Right cardiac atrium (tissue), 5 donors: ENCODE data around the gene RNF151. TPM values are rescaled to one million over a fixed set of nuclear protein-coding genes. Genes with fewer than 3 reads are reported as not detected.
A peak's percentile ranks its signal among the peaks of the same experiment; 100 is the strongest.
"Not testable (repeated sequence)": the region's sequence is repeated elsewhere in the genome, so short reads cannot be mapped to it uniquely, and the experiment has no call there.

Experiments used
- ATAC-seq, 2 donors: fragments of 200-7000 bp; cut with Tn5 transposase; one replicate each; pipeline versions ENCODE4 v1.8.0 to v1.9.1; 2020; ENCODE audit warnings: moderate library complexity in 2 of 2, mild to moderate bottlenecking in 1 of 2
- DNase-seq, 3 donors: peaks; one replicate each; pipeline ENCODE4 v3.0.0-alpha.2; 2020
- H3K27ac ChIP-seq: one replicate; pipeline ENCODE4 v1.5.1; 2013; ENCODE audit warnings: mild to moderate bottlenecking, low read length, control low read depth, moderate library complexity
- H3K27me3 ChIP-seq: one replicate; pipeline ENCODE4 v1.6.1; 2013; ENCODE audit not compliant: control insufficient read depth, insufficient read depth
- H3K4me1 ChIP-seq: one replicate; pipeline ENCODE4 v1.6.1; 2013; ENCODE audit warnings: low read length; ENCODE audit not compliant: control insufficient read depth, insufficient read depth
- H3K4me3 ChIP-seq: one replicate; pipeline ENCODE4 v1.5.1; 2013; ENCODE audit warnings: low read length, control low read depth
- H3K9me3 ChIP-seq: one replicate; pipeline ENCODE4 v1.6.1; 2013; ENCODE audit warnings: low read length; ENCODE audit not compliant: control insufficient read depth
- WGBS: extraction: QIAGEN DNeasy Blood & Tissue Kit; methylation state at CpG from one replicate; pipeline ENCODE4 v1.1.7; 2013; 5-methylcytosine and 5-hydroxymethylcytosine counted together
- intact Hi-C, 4 donors: fragments of 100-400 bp; cut with DNase I; formaldehyde crosslinking; loops; one replicate each; pipeline versions ENCODE4 v1.11.0 to v1.14.0; 2022 to 2023
- long read RNA-seq, 4 donors: library from polyadenylated mRNA; unstranded; transcript quantifications; one replicate each; pipeline ENCODE4 v2.0.0, GENCODE V29; 2020 to 2021
- polyA plus RNA-seq: library from polyadenylated mRNA; stranded (reverse); fragments of 200-250 nt; gene quantifications from one replicate; pipeline ENCODE4 v1.2.3, GENCODE V29; 2013
- total RNA-seq, 4 donors: library from RNA; stranded (reverse); fragmentation: NEBNext Ultra II Directional; extraction: Animal tissue kit (Norgen Biotek cat#: 25700); gene quantifications; one replicate each; pipeline ENCODE4 v1.2.1, GENCODE V29; 2021
- donor health status: healthy with polysubstance abuse.
- donor health status: DM: no; HTN: yes; CAD: no.
- donor health status: DM: no; HTN: no; CAD: no.
- donor health status: DM: no; HTN: yes; CAD: no; lungs with severe emphysema.
- donor health status: DM: yes; HTN: yes; CAD: no.

RNF151 gene, protein sequence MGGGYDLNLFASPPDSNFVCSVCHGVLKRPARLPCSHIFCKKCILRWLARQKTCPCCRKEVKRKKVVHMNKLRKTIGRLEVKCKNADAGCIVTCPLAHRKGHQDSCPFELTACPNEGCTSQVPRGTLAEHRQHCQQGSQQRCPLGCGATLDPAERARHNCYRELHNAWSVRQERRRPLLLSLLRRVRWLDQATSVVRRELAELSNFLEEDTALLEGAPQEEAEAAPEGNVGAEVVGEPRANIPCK
- total RNA-seq: not detected
- polyA plus RNA-seq: not detected
- long read RNA-seq, donor 1: 0 reads
- long read RNA-seq, donor 2: 0 reads
- long read RNA-seq, donor 3: 0 reads
- long read RNA-seq, donor 4: 0 reads

DNA sequence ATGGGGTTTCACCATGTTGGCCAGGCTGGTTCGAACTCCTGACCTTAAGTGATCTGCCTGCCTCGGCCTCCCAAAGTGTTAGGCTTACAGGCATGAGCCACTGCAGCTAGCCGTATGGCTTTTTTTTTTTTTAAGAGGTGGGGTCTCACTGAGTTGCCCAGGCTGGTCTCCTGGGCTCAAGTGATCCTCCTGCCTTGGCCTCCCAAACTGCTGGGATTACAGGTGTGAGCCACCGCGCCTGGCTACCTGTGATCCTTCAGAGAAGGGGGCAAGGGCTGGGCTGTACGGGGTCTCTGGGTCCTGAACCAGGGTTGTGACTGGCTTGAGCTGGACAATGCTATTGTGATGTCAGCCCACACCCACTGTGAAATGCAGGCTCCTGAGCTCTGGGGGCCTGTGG is at the start of gene RNF151:
Gene RNF151, plus strand, starts transcription at position 397 of the 400 bp plus-strand sequence. CDS start 26 bp downstream, outside the sequence.
- Histone ChIP-seq H3K27ac (no peak within 1 kb of the TSS), H3K27me3 (no peaks in the 10 kb centered on the region), H3K4me1 (peaks cover 17% of the 10 kb centered on the region), H3K4me3 (peak within 1 kb of the TSS; percentile 81), H3K9me3 (no peaks in the 10 kb centered on the region)
- ATAC-seq: no peak
- DNase-seq: no peak
- intact Hi-C loops: no loop called here
- WGBS: 96% methylated on average over 6 of the region's 6 CpGs

DNA sequence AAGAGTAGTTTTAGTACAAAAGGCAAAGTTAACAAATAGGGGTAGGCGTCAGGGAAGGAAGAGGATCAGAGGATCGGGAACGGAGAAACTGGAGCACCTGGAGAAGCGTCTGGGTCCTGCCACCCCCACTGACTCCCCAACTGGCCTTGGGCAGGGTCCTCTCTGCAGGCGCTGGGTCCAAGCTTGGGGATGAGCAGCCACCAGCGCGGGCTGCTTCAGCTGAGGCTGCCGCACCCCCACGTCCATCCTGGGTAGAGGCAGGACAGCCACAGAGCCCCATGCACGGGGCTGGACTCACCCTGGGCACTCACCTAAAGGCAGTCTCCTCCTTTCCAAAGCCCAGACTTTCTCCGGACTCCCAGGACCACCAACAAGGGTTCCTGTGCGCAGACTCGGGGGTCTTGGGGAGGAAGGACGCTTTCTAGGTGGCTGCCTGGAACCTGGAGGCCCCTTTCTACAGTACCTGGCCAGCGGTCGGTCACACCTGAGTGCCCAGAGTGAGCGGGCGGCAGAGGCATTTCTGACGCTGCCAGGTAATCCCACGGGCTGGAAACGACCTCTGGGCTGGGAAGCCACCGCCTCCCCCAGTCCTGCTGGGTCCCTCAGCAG is 49.5 kb upstream of the RNF151 start:
- 6% methylated on average over 22 of the region's 22 CpGs for WGBS
- DNase-seq (peak in 1 of 3 donors; percentile 16), ATAC-seq (no peak)
- Histone ChIP-seq H3K27me3 (no peaks in the 10 kb centered on the region), H3K27ac (no peak overlapping the region), H3K4me1 (no peaks in the 10 kb centered on the region), H3K9me3 (no peaks in the 10 kb centered on the region), H3K4me3 (no peak overlapping the region)
- intact Hi-C loops: no loop called here

DNA sequence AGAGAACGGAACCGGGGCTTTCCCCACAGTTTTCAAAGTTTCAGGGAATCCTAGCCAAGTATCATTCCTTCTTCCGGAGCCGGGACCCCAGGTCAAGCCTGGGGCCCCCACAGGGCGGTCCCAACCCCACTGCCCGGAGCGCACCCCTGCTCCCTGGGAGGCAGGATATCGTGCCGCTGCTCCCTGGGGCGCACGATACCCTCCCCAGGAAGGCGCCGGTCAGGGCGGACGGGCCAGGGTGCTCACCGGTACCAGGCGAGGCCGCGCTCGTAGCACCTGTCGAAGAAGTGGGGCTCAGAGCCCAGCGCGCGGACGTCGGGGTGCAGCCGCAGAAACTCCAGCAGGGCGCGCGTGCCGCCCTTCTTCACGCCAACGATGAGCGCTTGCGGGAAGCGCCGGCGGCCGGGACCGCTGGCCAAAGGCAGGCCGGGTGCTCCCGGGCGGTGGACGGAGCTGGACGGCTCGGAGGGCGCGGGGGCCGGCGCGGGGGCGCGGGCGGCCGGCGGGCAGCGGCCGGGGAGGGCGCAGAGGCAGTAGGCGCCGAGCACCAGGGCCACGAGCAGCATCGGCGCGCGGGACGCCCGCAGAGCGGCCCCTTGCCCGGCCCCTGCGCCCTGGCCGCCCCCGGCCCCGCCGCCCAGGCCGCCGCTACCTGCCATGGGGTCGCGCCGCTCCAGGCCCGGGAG is 48.8 kb upstream of the RNF151 start:
- peak overlapping the region; percentile 2 for H3K4me3 ChIP-seq
- H3K27ac ChIP-seq: no peak overlapping the region
- ATAC-seq (no peak), DNase-seq (peak in 1 of 3 donors; percentile 13)
- no peaks in the 10 kb centered on the region for H3K27me3 ChIP-seq
- H3K4me1 ChIP-seq: no peaks in the 10 kb centered on the region
- WGBS: 2% methylated on average over 79 of the region's 81 CpGs
- no peaks in the 10 kb centered on the region for H3K9me3 ChIP-seq
- intact Hi-C loops: no loop called here

DNA sequence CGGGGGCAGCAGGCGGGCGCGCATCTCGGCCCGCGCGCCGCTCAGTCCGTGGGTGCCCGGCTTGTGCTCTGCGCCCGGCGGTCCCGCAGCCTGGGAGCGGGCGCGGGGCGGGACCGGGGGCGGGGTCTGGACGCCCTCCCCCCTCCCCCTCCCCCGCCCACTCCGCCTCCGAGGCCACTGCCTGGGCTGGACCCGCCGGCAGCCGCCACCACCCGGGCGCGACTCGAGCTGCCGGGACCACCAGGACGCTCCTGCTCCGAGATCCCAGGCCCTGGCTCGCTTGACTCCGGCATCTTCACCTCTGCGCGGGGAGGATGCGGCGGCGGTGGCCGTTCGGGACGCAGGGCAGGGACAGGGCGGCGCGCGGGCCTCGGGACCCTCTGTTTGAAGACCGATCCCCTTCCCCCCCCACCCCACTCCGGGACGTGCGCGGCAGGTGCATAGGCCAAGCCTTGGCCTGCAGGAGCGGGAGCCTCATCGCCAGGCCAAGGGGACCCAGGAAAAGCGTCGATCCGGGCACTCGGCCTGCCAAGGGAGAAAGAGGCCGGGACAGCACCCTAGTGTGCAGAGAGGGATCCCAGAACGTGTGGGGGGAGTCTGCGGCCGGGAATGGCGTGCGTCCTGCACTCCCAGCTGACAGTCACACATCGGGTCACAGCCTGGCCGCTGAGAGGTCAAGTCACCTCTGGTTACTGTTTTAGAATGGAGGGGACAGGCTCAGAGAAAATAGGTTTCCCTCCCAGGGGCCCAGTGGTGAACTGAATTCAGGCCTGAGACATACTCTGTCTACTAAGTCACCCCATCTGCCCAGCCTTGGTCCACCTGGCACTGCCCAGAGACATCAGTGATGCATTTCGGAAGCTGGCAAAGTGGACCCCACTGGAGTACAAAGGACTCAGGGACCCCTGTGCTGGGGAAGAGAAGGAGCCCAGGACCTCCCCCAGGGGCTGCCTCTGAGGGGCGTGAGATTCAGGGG is 48.0 kb upstream of the RNF151 start, which contains the start of gene HS3ST6:
Gene HS3ST6, minus strand, starts transcription at position 65 of the 976 bp plus-strand sequence. CDS start 92 bp downstream, outside the sequence.
- DNase-seq: peak in 1 of 3 donors; percentile 25
- H3K27me3 ChIP-seq: no peaks in the 10 kb centered on the region
- intact Hi-C loops: no loop called here
- H3K27ac ChIP-seq: no peak within 1 kb of the TSS
- peak within 1 kb of the TSS; percentile 2 for H3K4me3 ChIP-seq
- no peak for ATAC-seq
- no peaks in the 10 kb centered on the region for H3K9me3 ChIP-seq
- WGBS: 3% methylated on average over 69 of the region's 71 CpGs
- no peaks in the 10 kb centered on the region for H3K4me1 ChIP-seq

DNA sequence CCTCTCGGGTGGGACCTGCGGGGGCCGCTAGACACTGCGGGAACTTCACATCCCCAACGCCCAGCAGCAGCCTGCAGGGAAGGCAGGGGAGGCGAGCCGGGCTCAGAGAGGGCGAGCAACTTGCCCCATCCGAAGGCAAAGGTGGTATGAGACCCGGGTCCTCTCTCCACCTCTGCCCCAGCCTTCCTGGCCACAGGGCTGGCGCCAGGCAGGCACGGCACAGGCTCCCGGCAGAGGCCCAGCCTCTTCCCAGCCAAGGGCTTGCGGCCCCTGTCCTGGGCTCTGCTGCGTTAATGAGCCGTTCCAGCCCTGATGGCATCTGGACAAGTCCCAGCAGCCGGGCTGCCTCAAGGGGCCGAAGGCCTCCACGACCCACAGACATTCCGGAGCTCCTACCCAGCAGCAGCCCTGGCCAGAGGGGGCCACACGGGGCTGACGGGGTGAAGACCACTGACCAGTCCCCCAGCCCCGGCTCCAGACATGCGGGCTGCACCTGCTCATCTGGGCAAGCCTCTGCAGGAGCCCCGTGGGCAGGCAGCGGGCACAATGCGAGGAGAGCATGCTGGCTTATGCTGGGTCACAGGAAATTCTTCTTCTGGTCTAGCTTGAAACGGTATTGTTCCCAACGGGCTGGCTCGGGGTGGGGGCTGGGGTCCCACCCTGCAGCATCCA is 47.2 kb upstream of the RNF151 start:
- Histone ChIP-seq H3K4me1 (no peaks in the 10 kb centered on the region), H3K4me3 (no peak overlapping the region), H3K27me3 (no peaks in the 10 kb centered on the region), H3K9me3 (no peaks in the 10 kb centered on the region), H3K27ac (no peak overlapping the region)
- 31% methylated on average over 30 of the region's 30 CpGs for WGBS
- no peak for ATAC-seq
- intact Hi-C loops: no loop called here
- peak in 1 of 3 donors; percentile 35 for DNase-seq

DNA sequence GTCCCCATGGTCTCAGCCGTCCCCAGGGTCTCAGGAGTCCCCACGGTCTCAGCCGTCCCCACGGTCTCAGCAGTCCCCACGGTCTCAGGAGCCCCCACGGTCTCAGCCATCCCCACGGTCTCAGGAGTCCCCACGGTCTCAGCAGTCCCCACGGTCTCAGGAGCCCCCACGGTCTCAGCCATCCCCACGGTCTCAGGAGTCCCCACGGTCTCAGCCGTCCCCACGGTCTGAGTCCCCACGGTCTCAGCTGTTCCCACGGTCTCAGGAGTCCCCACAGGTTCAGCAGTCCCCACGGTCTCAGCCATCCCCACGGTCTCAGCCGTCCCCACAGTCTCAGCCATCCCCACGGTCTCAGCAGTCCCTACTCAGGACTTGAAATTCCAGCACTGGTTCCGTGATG is 46.5 kb upstream of the RNF151 start:
- not testable (repeated sequence) for H3K27me3 ChIP-seq, ATAC-seq, H3K9me3 ChIP-seq, H3K4me1 ChIP-seq, H3K27ac ChIP-seq, H3K4me3 ChIP-seq
- intact Hi-C loops: loop anchor here in 1 of 4 donors (10.0 kb wide), 1 partner anchor 55 kb away; no protein-coding TSS in a partner anchor
- WGBS: 66% methylated on average over 21 of the region's 21 CpGs
- peak in 1 of 3 donors; percentile 16 for DNase-seq

DNA sequence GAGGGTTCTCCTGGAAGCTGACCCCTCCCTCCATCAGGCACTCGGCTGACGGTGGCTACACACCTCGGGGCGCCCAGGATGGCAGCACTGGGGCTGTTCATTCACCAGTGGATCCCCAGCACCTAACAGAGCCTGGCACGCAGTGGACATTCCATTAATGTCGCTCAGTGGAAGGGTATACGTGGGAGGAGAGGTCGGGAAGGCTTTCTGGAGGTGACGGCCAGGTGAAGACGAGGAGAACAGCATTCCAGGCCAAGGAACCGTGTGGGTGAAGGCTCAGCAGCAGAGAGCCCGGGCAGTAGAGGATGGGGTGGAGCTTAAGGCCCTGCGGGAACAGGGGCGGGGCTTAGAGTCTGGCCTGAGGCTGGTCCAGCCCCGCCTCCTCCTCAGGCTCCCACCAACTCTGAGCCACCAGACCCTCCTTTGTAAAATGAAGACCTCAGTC is 45.9 kb upstream of the RNF151 start:
- ATAC-seq (no peak), DNase-seq (peak in 1 of 3 donors; percentile 46)
- H3K9me3 ChIP-seq: no peaks in the 10 kb centered on the region
- no peaks in the 10 kb centered on the region for H3K4me1 ChIP-seq
- intact Hi-C loops: loop anchor here in 1 of 4 donors (10.0 kb wide), 1 partner anchor 56 kb away; no protein-coding TSS in a partner anchor
- WGBS: 13% methylated on average over 15 of the region's 15 CpGs
- no peaks in the 10 kb centered on the region for H3K27me3 ChIP-seq
- no peak overlapping the region for H3K27ac ChIP-seq
- no peak overlapping the region for H3K4me3 ChIP-seq

DNA sequence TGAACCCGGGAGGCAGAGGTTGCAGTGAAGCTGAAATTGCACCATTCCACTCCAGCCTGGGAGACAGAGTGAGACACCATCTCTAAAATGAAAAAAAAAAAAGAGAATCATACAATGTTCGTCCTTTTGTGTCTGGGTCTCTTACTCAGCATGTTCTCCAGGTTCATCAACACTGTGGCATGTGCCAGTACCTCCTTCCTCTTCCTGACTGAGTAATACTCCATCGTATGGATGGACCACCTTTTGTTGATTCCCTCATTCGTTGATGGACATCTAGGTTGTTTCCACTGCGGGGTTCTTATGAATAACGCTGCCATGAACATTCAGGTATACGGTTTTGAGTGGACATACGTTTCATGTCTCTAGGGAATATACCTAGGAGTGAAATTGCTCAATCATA is 44.3 kb upstream of the RNF151 start:
- no peaks in the 10 kb centered on the region for H3K9me3 ChIP-seq
- ATAC-seq (no peak), DNase-seq (no peak)
- intact Hi-C loops: loop anchor here in 1 of 4 donors (10.0 kb wide), 1 partner anchor 58 kb away; no protein-coding TSS in a partner anchor
- no peak overlapping the region for H3K27ac ChIP-seq
- H3K4me3 ChIP-seq: no peak overlapping the region
- 80% methylated on average over 8 of the region's 8 CpGs for WGBS
- H3K27me3 ChIP-seq: no peaks in the 10 kb centered on the region
- no peaks in the 10 kb centered on the region for H3K4me1 ChIP-seq

DNA sequence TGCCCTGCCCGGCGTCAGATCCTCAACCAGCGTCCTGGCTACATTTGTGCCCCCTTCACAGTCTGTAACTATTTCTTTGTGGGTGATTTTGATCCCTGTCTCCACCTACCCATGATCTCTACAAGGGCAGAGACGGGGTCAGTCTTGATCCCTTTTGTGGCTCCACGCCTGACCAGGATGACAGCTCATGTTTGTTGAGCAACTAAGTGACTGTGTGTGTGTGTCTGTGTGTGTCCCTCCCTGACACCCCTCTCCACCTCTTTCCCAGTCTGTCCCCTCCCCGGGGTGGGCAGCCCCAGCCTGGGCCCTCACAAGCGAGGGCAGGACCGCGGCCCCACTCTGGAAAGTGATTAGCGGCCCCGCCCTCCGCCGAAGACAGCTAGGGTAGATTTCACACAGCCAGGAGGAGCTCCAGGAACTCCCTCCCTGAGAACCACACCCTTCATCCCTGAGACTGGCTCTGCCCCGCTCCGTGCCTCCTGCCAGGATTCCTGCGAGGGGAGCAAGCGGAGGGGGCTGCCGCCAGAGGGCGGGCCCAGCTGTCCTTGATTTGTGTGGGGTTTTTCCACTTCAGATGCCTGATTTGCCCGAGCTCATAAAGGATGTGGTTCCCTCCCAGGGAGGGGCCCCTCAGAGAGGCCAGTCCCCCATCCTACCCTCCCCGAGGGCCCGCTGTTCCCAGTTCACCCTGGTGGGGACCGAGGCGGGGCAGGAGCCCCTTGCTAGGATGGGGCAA is 43.2 kb upstream of the RNF151 start:
- DNase-seq: peak in 2 of 3 donors; percentile 58 to 72
- no peaks in the 10 kb centered on the region for H3K9me3 ChIP-seq
- no peaks in the 10 kb centered on the region for H3K27me3 ChIP-seq
- H3K27ac ChIP-seq: no peak overlapping the region
- H3K4me3 ChIP-seq: no peak overlapping the region
- intact Hi-C loops: loop anchor here in 1 of 4 donors (10.0 kb wide), 1 partner anchor 59 kb away; no protein-coding TSS in a partner anchor
- WGBS: 11% methylated on average over 24 of the region's 24 CpGs
- peak; percentile 60 to 88 for ATAC-seq
- H3K4me1 ChIP-seq: no peaks in the 10 kb centered on the region
